K562 (cell line): ENCODE measurements around the gene TOMM70. TPM values are rescaled to one million over a fixed set of nuclear protein-coding genes. Genes with fewer than 3 reads are reported as not detected.
A peak's percentile ranks its signal among the peaks of the same experiment; 100 is the strongest.

Experiments
- ATAC-seq: fragments of 200-7000 bp; cut with Tn5 transposase; 3 replicates; pipeline ENCODE4 v1.9.1; 2020; ENCODE audit warnings: moderate library complexity
- BruUV-seq: library from RNA; stranded (reverse); fragments of 400-500 nt; replicated peaks from 2 replicates; lab custom pipeline; 2021; lab: Mats Ljungman, UMichigan
- CTCF ChIA-PET: fragments of 300-600 bp; formaldehyde crosslinking; extraction: SDS; loops from one replicate; lab custom pipeline; 2021; ENCODE audit warnings: low intra/inter-chr PET ratio; lab: Yijun Ruan, JAX
- POLR2A ChIA-PET: fragments of 300-600, 350-650 bp; sonication (Branson Sonifier 250); formaldehyde crosslinking; extraction: SDS; loops from one replicate; lab custom pipeline; 2021; ENCODE audit warnings: antibody characterized with exemption, inconsistent platforms; lab: Yijun Ruan, JAX
- DNase-seq, 4 experiments: peaks; one replicate each; pipeline versions ENCODE4 v3.0.0 to v3.0.0-alpha.2; 2011 to 2018; ENCODE audit warnings: low spot score in 3 of 4, mixed read lengths in 3 of 4; ENCODE audit errors: extremely low read depth in 1 of 4
- FAIRE-seq: peaks from 2 replicates; lab custom pipeline; 2011; peaks lifted over from hg19 to GRCh38; lab: Jason Lieb, UNC
- H2AFZ ChIP-seq: 2 replicates; pipeline ENCODE4 v1.6.0; 2011; ENCODE audit warnings: low read depth, low read length, control low read depth, inconsistent platforms
- H3K27ac ChIP-seq: fragments of 200-600 bp; 3 replicates; pipeline ENCODE4 v1.8.0; 2011; ENCODE audit warnings: low read depth, mild to moderate bottlenecking, control low read depth, inconsistent platforms, low read length, moderate library complexity, mixed read lengths; ENCODE audit errors: extremely low read depth
- H3K27me3 ChIP-seq, 2 experiments: fragments of 300-600 bp in 1 of 2; 2 replicates in 1 of 2; 3 replicates in 1 of 2; pipeline versions ENCODE4 v1.6.0 to v1.8.0; 2011; ENCODE audit warnings: inconsistent platforms in 2 of 2, low read length in 2 of 2, mild to moderate bottlenecking in 1 of 2, mixed read lengths in 1 of 2, moderate library complexity in 1 of 2; ENCODE audit not compliant: control insufficient read depth in 2 of 2, insufficient read depth in 2 of 2
- H3K36me3 ChIP-seq: fragments of 300-600 bp; 3 replicates; pipeline ENCODE4 v1.8.0; 2011; ENCODE audit warnings: mild to moderate bottlenecking, low read length, inconsistent platforms; ENCODE audit not compliant: control insufficient read depth, insufficient read depth
- H3K4me1 ChIP-seq, 2 experiments: fragments of 200-600 bp in 1 of 2; replicated peaks in 1 of 2; 2 replicates in 1 of 2; 3 replicates in 1 of 2; pipeline versions ENCODE4 v1.5.1 to v1.8.0; 2011; ENCODE audit warnings: inconsistent platforms in 2 of 2, low read length in 2 of 2, mild to moderate bottlenecking in 1 of 2, mixed read lengths in 1 of 2, moderate library complexity in 1 of 2; ENCODE audit not compliant: control insufficient read depth in 2 of 2, insufficient read depth in 2 of 2
- H3K4me2 ChIP-seq: 2 replicates; pipeline ENCODE4 v1.6.1; 2011; ENCODE audit warnings: low read length, control low read depth, inconsistent platforms, mixed read lengths; ENCODE audit not compliant: insufficient read depth
- H3K4me3 ChIP-seq: fragments of 200-600 bp; sonication (generic), shearing (Covaris generic); 2 replicates; pipeline ENCODE4 v1.5.1; 2016; ENCODE audit warnings: control low read depth, inconsistent platforms
- H3K79me2 ChIP-seq: fragments of 200-600 bp; 3 replicates; pipeline ENCODE4 v1.8.0; 2011; ENCODE audit warnings: low read length, inconsistent platforms; ENCODE audit not compliant: control insufficient read depth, insufficient read depth
- H3K9ac ChIP-seq, 2 experiments: 2 replicates each; pipeline versions ENCODE4 v1.6.0 to v1.6.1; 2011; ENCODE audit warnings: low read depth in 2 of 2, low read length in 2 of 2, control low read depth in 1 of 2, inconsistent platforms in 1 of 2, mild to moderate bottlenecking in 1 of 2, mixed read lengths in 1 of 2; ENCODE audit not compliant: insufficient read depth in 1 of 2
- H3K9me1 ChIP-seq: one replicate; pipeline ENCODE4 v1.6.0; 2011; ENCODE audit warnings: inconsistent platforms, mild to moderate bottlenecking, low read length, moderate library complexity; ENCODE audit not compliant: control insufficient read depth, insufficient read depth
- H3K9me3 ChIP-seq: replicated peaks from 2 replicates; pipeline ENCODE4 v1.5.1; 2011; ENCODE audit warnings: low read depth, low read length, inconsistent platforms; ENCODE audit not compliant: control insufficient read depth, insufficient read depth
- H4K20me1 ChIP-seq: replicated peaks from 2 replicates; pipeline ENCODE4 v1.6.1; 2011; ENCODE audit warnings: low read length, inconsistent platforms, mixed read lengths; ENCODE audit not compliant: control insufficient read depth, insufficient read depth
- ATF1 ChIP-seq, 2 experiments: fragments of 450-650 bp in 1 of 2; IDR thresholded peaks; 2 replicates each; pipeline ENCODE4 v1.6.1; 2016; ENCODE audit warnings: missing compliant biosample characterization in 1 of 2, missing genetic modification characterization in 1 of 2
- BCL6 ChIP-seq: fragments of 250-450 bp; sonication (Bioruptor Pico); IDR thresholded peaks from 2 replicates; pipeline ENCODE4 v1.4.0; 2020
- C11orf30 ChIP-seq: fragments of 450-650 bp; IDR thresholded peaks from 2 replicates; pipeline ENCODE4 v1.6.1; 2016; ENCODE audit warnings: low read depth, mild to moderate bottlenecking
- SPI1 ChIP-seq: IDR thresholded peaks from 2 replicates; pipeline ENCODE4 v1.6.1; 2011; ENCODE audit warnings: low read depth, low read length, control low read depth, borderline replicate concordance
- ZNF316 ChIP-seq: fragments of 450-650 bp; IDR thresholded peaks from 2 replicates; pipeline ENCODE4 v1.6.1; 2016
- ZNF830 ChIP-seq: fragments of 250-450 bp; sonication (Bioruptor Pico); IDR thresholded peaks from 2 replicates; pipeline ENCODE4 v1.5.0; 2021; ENCODE audit warnings: mild to moderate bottlenecking
- WGBS: fragments of 100-300 bp; shearing (Covaris generic); methylation state at CpG from one replicate; pipeline ENCODE4 v1.1.6; 2016; ENCODE audit warnings: low coverage, mixed read lengths; ENCODE audit not compliant: insufficient coverage; ENCODE audit errors: missing lambda C conversion rate; 5-methylcytosine and 5-hydroxymethylcytosine counted together
- in situ Hi-C: fragments of 300-500 bp; cut with MboI; formaldehyde crosslinking; loops from 4 replicates; pipeline ENCODE4 v1.15.0; 2018; ENCODE audit warnings: inconsistent platforms, mixed read lengths
- intact Hi-C: fragments of 100-400 bp; cut with micrococcal nuclease; formaldehyde crosslinking; loops from 2 replicates; pipeline ENCODE4 v1.14.2; 2022
- polyA plus RNA-seq, 8 experiments: library from polyadenylated mRNA; depleted of rRNA in 4 of 8; stranded (reverse) in 5 of 8; unstranded in 3 of 8; fragments of >200 nt; fragmentation: Nextera tagmentation in 2 of 8; fragmentation: Illumina TruSeq in 1 of 8; extraction: Ambion mirVana in 2 of 8; extraction: Trizol in 1 of 8; gene quantifications; 2 replicates each; pipeline versions ENCODE4 v1.2.1 to v1.2.3, GENCODE V29; 2011 to 2014; ENCODE audit warnings: inconsistent platforms in 1 of 8, missing spikeins in 1 of 8
- total RNA-seq, 7 experiments: library from RNA; depleted of rRNA in 6 of 7; stranded (reverse); fragments of >200 nt in 6 of 7; fragmentation: Illumina TruSeq in 2 of 7; extraction: Trizol in 2 of 7; gene quantifications; 2 replicates each; pipeline versions ENCODE4 v1.2.1 to v1.2.3, GENCODE V29; 2011 to 2021; ENCODE audit warnings: low replicate concordance in 1 of 7
- TF ChIP-seq, protein P1 (sequence below), 2 experiments: fragments of 450-650 bp; conservative IDR thresholded peaks; 2 replicates each; pipeline ENCODE4 v1.6.1; 2017; ENCODE audit warnings: mild to moderate bottlenecking in 2 of 2, moderate library complexity in 2 of 2

TOMM70 gene
- total and polyA plus RNA-seq, 9 of the 15 experiments (the other 6 are each of a cell fraction or from before 2014, with no cell fraction given): 17.5 to 75.6 (median 54.9) TPM

DNA sequence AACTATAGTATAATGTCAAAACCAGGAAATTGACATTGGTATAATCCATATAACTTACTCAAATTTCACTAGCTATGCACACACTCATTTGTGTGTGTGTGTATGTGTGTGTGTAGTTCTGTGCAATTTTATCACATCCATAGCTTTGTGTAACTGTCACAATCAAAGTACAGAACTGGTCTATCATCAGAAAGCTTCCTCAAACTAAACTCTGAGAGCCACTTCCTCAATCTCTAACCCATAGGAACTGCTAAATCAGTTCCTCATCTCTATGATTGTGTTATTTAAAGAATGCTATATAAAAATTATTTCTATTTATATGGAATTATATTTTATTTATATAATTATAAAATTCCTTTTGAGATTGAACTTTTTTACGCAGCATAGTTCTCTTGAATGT lies 18.5 kb upstream of the TOMM70 start:
- FAIRE-seq: no peak
- WGBS: 100% methylated on average over 1 of the region's 1 CpG
- no peak overlapping the region for H3K4me3 ChIP-seq
- TF ChIP-seq SPI1: peak; percentile 62; the same call in 1 of the 2 replicates
- TF ChIP-seq BCL6 (CRISPR knock-in tag): no peak
- no peak for TF ChIP-seq ZNF830 (CRISPR knock-in tag)
- H3K36me3 ChIP-seq: no peaks in the 10 kb centered on the region
- no peak overlapping the region for H2AFZ ChIP-seq
- ATAC-seq: no peak
- BruUV-seq: no TSS peak
- H4K20me1 ChIP-seq: no peaks in the 10 kb centered on the region
- POLR2A ChIA-PET: interaction anchor here (1.1 kb wide), 1 partner anchor 14 kb away, joined by 5 read pairs; no protein-coding TSS in a partner anchor
- H3K9me1 ChIP-seq: no peaks in the 10 kb centered on the region
- H3K4me2 ChIP-seq: no peak overlapping the region
- no peaks in the 10 kb centered on the region for H3K27me3 ChIP-seq
- in situ Hi-C loops: no loop called here
- H3K27ac ChIP-seq: no peak overlapping the region
- CTCF ChIA-PET: no interaction called here
- intact Hi-C loops: no loop called here
- DNase-seq: no peak
- peaks cover 0 to 3% of the 10 kb centered on the region in 2 experiments; a peak in 3 of 5 replicates for H3K4me1 ChIP-seq
- H3K9ac ChIP-seq: no peak overlapping the region
- H3K9me3 ChIP-seq: no peaks in the 10 kb centered on the region
- no peaks in the 10 kb centered on the region for H3K79me2 ChIP-seq

DNA sequence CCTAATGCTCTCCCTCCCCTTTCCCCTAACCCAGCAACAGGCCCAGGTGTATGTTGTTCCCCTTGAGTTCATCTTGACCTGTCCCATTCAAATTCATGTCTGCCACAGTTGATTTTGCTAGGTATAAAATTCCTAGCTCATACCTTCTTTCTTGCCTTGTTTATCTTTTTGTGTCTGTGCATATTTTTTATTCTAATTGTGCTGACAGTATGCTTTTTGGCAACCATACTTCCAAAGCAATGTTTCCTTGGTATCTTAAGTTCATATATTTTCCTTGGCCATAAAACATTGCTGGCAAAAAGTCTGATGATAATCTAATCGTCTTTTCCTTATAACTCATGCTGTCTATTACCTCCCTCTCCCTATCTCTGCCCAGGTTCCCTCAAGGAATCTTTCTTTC lies 16.0 kb upstream of the TOMM70 start:
- Histone ChIP-seq H3K27ac (no peak overlapping the region), H3K9me3 (no peaks in the 10 kb centered on the region), H3K9ac (no peak overlapping the region), H3K27me3 (no peaks in the 10 kb centered on the region), H3K9me1 (no peaks in the 10 kb centered on the region), H3K4me1 (no peaks in the 10 kb centered on the region; a peak in 2 of 5 replicates), H3K4me2 (no peak overlapping the region), H3K4me3 (no peak overlapping the region), H3K79me2 (no peaks in the 10 kb centered on the region), H2AFZ (no peak overlapping the region), H3K36me3 (no peaks in the 10 kb centered on the region), H4K20me1 (no peaks in the 10 kb centered on the region)
- BruUV-seq: no TSS peak
- DNase-seq: no peak
- ChIA-PET CTCF (interaction anchor here (0.6 kb wide), 1 partner anchor 282 kb away, joined by 5 read pairs; no protein-coding TSS in a partner anchor), POLR2A (interaction anchor here (1.1 kb wide), 1 partner anchor 15 kb away, joined by 4 read pairs; the partner anchor contains the start of genes LNP1 and TOMM70)
- 22% methylated on average over 1 of the region's 1 CpG for WGBS
- TF ChIP-seq, protein P1, sequence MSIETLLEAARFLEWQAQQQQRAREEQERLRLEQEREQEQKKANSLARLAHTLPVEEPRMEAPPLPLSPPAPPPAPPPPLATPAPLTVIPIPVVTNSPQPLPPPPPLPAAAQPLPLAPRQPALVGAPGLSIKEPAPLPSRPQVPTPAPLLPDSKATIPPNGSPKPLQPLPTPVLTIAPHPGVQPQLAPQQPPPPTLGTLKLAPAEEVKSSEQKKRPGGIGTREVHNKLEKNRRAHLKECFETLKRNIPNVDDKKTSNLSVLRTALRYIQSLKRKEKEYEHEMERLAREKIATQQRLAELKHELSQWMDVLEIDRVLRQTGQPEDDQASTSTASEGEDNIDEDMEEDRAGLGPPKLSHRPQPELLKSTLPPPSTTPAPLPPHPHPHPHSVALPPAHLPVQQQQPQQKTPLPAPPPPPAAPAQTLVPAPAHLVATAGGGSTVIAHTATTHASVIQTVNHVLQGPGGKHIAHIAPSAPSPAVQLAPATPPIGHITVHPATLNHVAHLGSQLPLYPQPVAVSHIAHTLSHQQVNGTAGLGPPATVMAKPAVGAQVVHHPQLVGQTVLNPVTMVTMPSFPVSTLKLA (conservative IDR thresholded peaks at IDR 0.05): no peak
- TF ChIP-seq ZNF316: peak; percentile 59
- no peak for TF ChIP-seq ATF1 (CRISPR knock-in tag; IDR thresholded peaks at IDR 0.05)
- TF ChIP-seq ATF1 (tag; IDR thresholded peaks at IDR 0.05): no peak
- peak; percentile 40; the same call in 1 of the 2 replicates for TF ChIP-seq C11orf30
- in situ Hi-C loops (no loop called here), intact Hi-C loops (no loop called here)
- no peak for ATAC-seq
- FAIRE-seq: no peak
